ENCODE results near the gene CNTNAP4.

The CNTNAP4 gene

GRCh38 chr16:76532188-76532973 lies 255.2 kb downstream of the CNTNAP4 start:
- WGBS: 92% methylated on average over 4 of the region's 5 CpGs

DNA sequence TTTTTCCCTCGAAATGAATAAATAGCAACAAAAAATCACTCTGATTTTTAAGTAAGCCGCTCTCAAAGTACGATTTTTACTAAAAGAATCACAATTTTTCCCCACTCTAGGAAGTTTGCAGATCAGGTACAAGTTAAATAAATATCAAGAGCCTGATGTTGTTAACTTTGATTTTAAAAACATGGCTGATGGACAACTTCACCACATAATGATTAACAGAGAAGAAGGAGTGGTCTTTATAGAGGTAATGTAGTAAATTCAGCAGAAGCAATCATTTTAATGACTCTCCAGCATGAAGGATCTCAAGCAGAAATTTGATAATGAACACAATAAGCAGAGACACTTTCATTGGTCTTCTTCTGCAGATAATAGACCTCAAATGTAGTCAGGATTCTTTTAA lies 262.4 kb downstream of the CNTNAP4 start:
- Histone ChIP-seq H4K8ac (ENCODE audit: low read length) (no peak overlapping the region), H2BK5ac (ENCODE audit: low read depth, low read length, poor library complexity, severe bottlenecking) (no peak overlapping the region), H3K36me3 (ENCODE audit: control insufficient read depth in 1 of 2, insufficient read depth in 2 of 2, low read depth in 1 of 2, low read length in 2 of 2) (no peaks in the 10 kb centered on the region), H2BK120ac (ENCODE audit: low read depth, low read length) (no peak overlapping the region), H3K4me3 (ENCODE audit: insufficient read depth in 1 of 2, low read depth in 1 of 2, low read length in 2 of 2) (no peak overlapping the region), H3K4me2 (ENCODE audit: low read length, poor library complexity, severe bottlenecking) (no peak overlapping the region), H3K9me3 (ENCODE audit: control insufficient read depth, low read length) (no peaks in the 10 kb centered on the region), H2BK15ac (ENCODE audit: low read depth, poor library complexity, severe bottlenecking) (no peak overlapping the region), H2AFZ (ENCODE audit: low read depth, low read length) (no peak overlapping the region), H3K14ac (ENCODE audit: low read length in 2 of 2) (no peak overlapping the region), H3K79me1 (replicated peaks; ENCODE audit: low read length, poor library complexity, severe bottlenecking) (no peaks in the 10 kb centered on the region), H2AK5ac (ENCODE audit: low read length, severe bottlenecking) (no peak overlapping the region), H3K23ac (ENCODE audit: low read length in 2 of 2) (no peak overlapping the region), H3K4ac (ENCODE audit: low read depth in 1 of 2, low read length in 2 of 2) (no peak overlapping the region), H3K18ac (ENCODE audit: low read depth in 1 of 2, low read length in 2 of 2) (no peak overlapping the region), H3K4me1 (ENCODE audit: control insufficient read depth, insufficient read depth, low read depth, low read length) (no peaks in the 10 kb centered on the region), H3K27ac (ENCODE audit: low read length, poor library complexity, severe bottlenecking) (no peak overlapping the region), H3K27me3 (ENCODE audit: control insufficient read depth in 1 of 2, insufficient read depth in 1 of 2, low read length in 2 of 2) (no peaks in the 10 kb centered on the region), H4K91ac (ENCODE audit: low read length) (no peak overlapping the region), H2BK12ac (ENCODE audit: low read length in 2 of 2) (no peak overlapping the region), H3K9ac (ENCODE audit: low read length) (no peak overlapping the region)
- DNase-seq: no peak
- 67% methylated on average over 1 of the region's 3 CpGs for WGBS

More at GRCh38 chr16:76532188-76532973, 255.2 kb downstream of the CNTNAP4 start:
- Histone ChIP-seq H3K27ac (ENCODE audit: low read length, poor library complexity, severe bottlenecking) (no peak overlapping the region), H3K79me1 (replicated peaks; ENCODE audit: low read length, poor library complexity, severe bottlenecking) (no peaks in the 10 kb centered on the region), H3K14ac (ENCODE audit: low read length in 2 of 2) (no peak overlapping the region), H3K4me1 (ENCODE audit: control insufficient read depth, insufficient read depth, low read depth, low read length) (no peaks in the 10 kb centered on the region), H2BK120ac (ENCODE audit: low read depth, low read length) (no peak overlapping the region), H3K9ac (ENCODE audit: low read length) (no peak overlapping the region), H3K23ac (ENCODE audit: low read length in 2 of 2) (no peak overlapping the region), H2AFZ (ENCODE audit: low read depth, low read length) (no peak overlapping the region), H2AK5ac (ENCODE audit: low read length, severe bottlenecking) (no peak overlapping the region), H2BK15ac (ENCODE audit: low read depth, poor library complexity, severe bottlenecking) (no peak overlapping the region), H3K4ac (ENCODE audit: low read depth in 1 of 2, low read length in 2 of 2) (no peak overlapping the region), H3K18ac (ENCODE audit: low read depth in 1 of 2, low read length in 2 of 2) (no peak overlapping the region), H3K4me3 (ENCODE audit: insufficient read depth in 1 of 2, low read depth in 1 of 2, low read length in 2 of 2) (no peak overlapping the region), H3K27me3 (ENCODE audit: control insufficient read depth in 1 of 2, insufficient read depth in 1 of 2, low read length in 2 of 2) (no peaks in the 10 kb centered on the region), H3K9me3 (ENCODE audit: control insufficient read depth, low read length) (no peaks in the 10 kb centered on the region), H2BK5ac (ENCODE audit: low read depth, low read length, poor library complexity, severe bottlenecking) (no peak overlapping the region), H4K91ac (ENCODE audit: low read length) (no peak overlapping the region), H3K4me2 (ENCODE audit: low read length, poor library complexity, severe bottlenecking) (no peak overlapping the region), H3K36me3 (ENCODE audit: control insufficient read depth in 1 of 2, insufficient read depth in 2 of 2, low read depth in 1 of 2, low read length in 2 of 2) (no peaks in the 10 kb centered on the region), H2BK12ac (ENCODE audit: low read length in 2 of 2) (no peak overlapping the region), H4K8ac (ENCODE audit: low read length) (no peak overlapping the region)
- DNase-seq: no peak

GRCh38 chr16:76541070-76541469 lies 263.9 kb downstream of the CNTNAP4 start:
- Histone ChIP-seq H2BK12ac (ENCODE audit: low read length in 2 of 2) (no peak overlapping the region), H3K27me3 (ENCODE audit: control insufficient read depth in 1 of 2, insufficient read depth in 1 of 2, low read length in 2 of 2) (no peaks in the 10 kb centered on the region), H3K4me2 (ENCODE audit: low read length, poor library complexity, severe bottlenecking) (no peak overlapping the region), H3K23ac (ENCODE audit: low read length in 2 of 2) (no peak overlapping the region), H3K14ac (ENCODE audit: low read length in 2 of 2) (no peak overlapping the region), H3K18ac (ENCODE audit: low read depth in 1 of 2, low read length in 2 of 2) (no peak overlapping the region), H2BK5ac (ENCODE audit: low read depth, low read length, poor library complexity, severe bottlenecking) (no peak overlapping the region), H2BK15ac (ENCODE audit: low read depth, poor library complexity, severe bottlenecking) (no peak overlapping the region), H3K9me3 (ENCODE audit: control insufficient read depth, low read length) (no peaks in the 10 kb centered on the region), H2BK120ac (ENCODE audit: low read depth, low read length) (no peak overlapping the region), H3K4ac (ENCODE audit: low read depth in 1 of 2, low read length in 2 of 2) (no peak overlapping the region), H4K91ac (ENCODE audit: low read length) (no peak overlapping the region), H3K4me1 (ENCODE audit: control insufficient read depth, insufficient read depth, low read depth, low read length) (no peaks in the 10 kb centered on the region), H4K8ac (ENCODE audit: low read length) (no peak overlapping the region), H3K9ac (ENCODE audit: low read length) (no peak overlapping the region), H3K4me3 (ENCODE audit: insufficient read depth in 1 of 2, low read depth in 1 of 2, low read length in 2 of 2) (no peak overlapping the region), H2AFZ (ENCODE audit: low read depth, low read length) (no peak overlapping the region), H3K36me3 (ENCODE audit: control insufficient read depth in 1 of 2, insufficient read depth in 2 of 2, low read depth in 1 of 2, low read length in 2 of 2) (no peaks in the 10 kb centered on the region), H2AK5ac (ENCODE audit: low read length, severe bottlenecking) (no peak overlapping the region), H3K27ac (ENCODE audit: low read length, poor library complexity, severe bottlenecking) (no peak overlapping the region), H3K79me1 (replicated peaks; ENCODE audit: low read length, poor library complexity, severe bottlenecking) (no peaks in the 10 kb centered on the region)
- WGBS: 86% methylated on average over 1 of the region's 1 CpG
- no peak for DNase-seq

DNA sequence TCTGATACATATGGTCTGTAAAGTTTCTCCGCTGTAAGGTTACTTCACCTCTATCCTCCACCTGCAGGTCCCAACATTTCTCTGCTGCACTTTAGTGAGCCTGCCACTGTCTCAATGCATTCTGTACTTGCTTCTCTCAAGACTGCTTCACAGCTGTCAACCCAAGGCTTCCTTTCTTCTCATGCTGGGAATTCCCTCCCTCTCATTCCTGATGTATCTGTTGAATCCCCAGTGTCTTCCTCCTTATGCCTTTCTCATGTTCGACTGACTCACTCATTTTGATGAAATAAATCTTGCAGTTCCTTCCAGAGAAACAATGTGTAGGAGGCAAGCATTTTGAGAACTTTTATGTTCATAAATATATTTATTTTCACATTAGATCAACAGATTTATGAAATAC lies 288.3 kb downstream of the CNTNAP4 start:
- H3K9ac ChIP-seq (ENCODE audit: low read length): no peak overlapping the region
- H4K91ac ChIP-seq (ENCODE audit: low read length): no peak overlapping the region
- H2AK5ac ChIP-seq (ENCODE audit: low read length, severe bottlenecking): no peak overlapping the region
- no peak overlapping the region for H2BK12ac ChIP-seq (ENCODE audit: low read length in 2 of 2)
- WGBS: 95% methylated on average over 1 of the region's 2 CpGs
- no peak overlapping the region for H3K4me3 ChIP-seq (ENCODE audit: insufficient read depth in 1 of 2, low read depth in 1 of 2, low read length in 2 of 2)
- H3K14ac ChIP-seq (ENCODE audit: low read length in 2 of 2): no peak overlapping the region
- H3K4me1 ChIP-seq (ENCODE audit: control insufficient read depth, insufficient read depth, low read depth, low read length): no peaks in the 10 kb centered on the region
- no peak overlapping the region for H3K18ac ChIP-seq (ENCODE audit: low read depth in 1 of 2, low read length in 2 of 2)
- H2AFZ ChIP-seq (ENCODE audit: low read depth, low read length): no peak overlapping the region
- no peaks in the 10 kb centered on the region for H3K9me3 ChIP-seq (ENCODE audit: control insufficient read depth, low read length)
- no peaks in the 10 kb centered on the region for H3K79me1 ChIP-seq (replicated peaks; ENCODE audit: low read length, poor library complexity, severe bottlenecking)
- no peak overlapping the region for H2BK5ac ChIP-seq (ENCODE audit: low read depth, low read length, poor library complexity, severe bottlenecking)
- no peak overlapping the region for H3K4me2 ChIP-seq (ENCODE audit: low read length, poor library complexity, severe bottlenecking)
- no peak overlapping the region for H3K23ac ChIP-seq (ENCODE audit: low read length in 2 of 2)
- H2BK120ac ChIP-seq (ENCODE audit: low read depth, low read length): no peak overlapping the region
- no peaks in the 10 kb centered on the region for H3K27me3 ChIP-seq (ENCODE audit: control insufficient read depth in 1 of 2, insufficient read depth in 1 of 2, low read length in 2 of 2)
- no peak for DNase-seq
- H3K36me3 ChIP-seq (ENCODE audit: control insufficient read depth in 1 of 2, insufficient read depth in 2 of 2, low read depth in 1 of 2, low read length in 2 of 2): no peaks in the 10 kb centered on the region
- H4K8ac ChIP-seq (ENCODE audit: low read length): no peak overlapping the region
- no peak overlapping the region for H3K27ac ChIP-seq (ENCODE audit: low read length, poor library complexity, severe bottlenecking)
- no peak overlapping the region for H3K4ac ChIP-seq (ENCODE audit: low read depth in 1 of 2, low read length in 2 of 2)
- H2BK15ac ChIP-seq (ENCODE audit: low read depth, poor library complexity, severe bottlenecking): no peak overlapping the region

Measured in mesenchymal stem cell (in vitro differentiated cells and primary cell).